Activated naive CD4-positive, alpha-beta T cell treated with anti-CD3 and anti-CD28 coated beads, Interleukin-2, amount 50 U/mL, for 72 hours (primary cell): Measurements from ENCODE around the gene PRKG1. TPM values are rescaled to one million over a fixed set of nuclear protein-coding genes. Genes with fewer than 3 reads are reported as not detected.
"Not testable (repeated sequence)": the region's sequence is repeated elsewhere in the genome, so short reads cannot be mapped to it uniquely, and the experiment has no call there.

Source experiments
- ATAC-seq, 2 donors: fragments of 150-1000 bp; cut with Tn5 transposase; 2 replicates each; pipeline ENCODE4 v1.10.0; 2021; ENCODE audit warnings: mild to moderate bottlenecking in 2 of 2, moderate library complexity in 2 of 2
- DNase-seq, 2 donors: peaks; one replicate each; pipeline ENCODE4 v3.0.0; 2021 to 2022; ENCODE audit warnings: low spot score in 2 of 2
- H3K27ac Mint-ChIP-seq, 2 donors: one replicate each; pipeline ENCODE4 v1.8.0; 2022; ENCODE audit warnings: mild to moderate bottlenecking in 2 of 2, mixed read lengths in 2 of 2
- H3K36me3 Mint-ChIP-seq, 2 donors: one replicate each; pipeline ENCODE4 v1.8.0; 2022; ENCODE audit warnings: mixed read lengths in 2 of 2
- H3K9me3 Mint-ChIP-seq, 2 donors: one replicate each; pipeline ENCODE4 v1.8.0; 2022; ENCODE audit warnings: mixed read lengths in 2 of 2
- total RNA-seq, 2 donors: library from RNA; stranded (reverse); gene quantifications; one replicate each; pipeline ENCODE4 v1.2.3, GENCODE V29; 2022

The PRKG1 gene
- total RNA-seq, 2 donors from 2014 or later: not detected

DNA sequence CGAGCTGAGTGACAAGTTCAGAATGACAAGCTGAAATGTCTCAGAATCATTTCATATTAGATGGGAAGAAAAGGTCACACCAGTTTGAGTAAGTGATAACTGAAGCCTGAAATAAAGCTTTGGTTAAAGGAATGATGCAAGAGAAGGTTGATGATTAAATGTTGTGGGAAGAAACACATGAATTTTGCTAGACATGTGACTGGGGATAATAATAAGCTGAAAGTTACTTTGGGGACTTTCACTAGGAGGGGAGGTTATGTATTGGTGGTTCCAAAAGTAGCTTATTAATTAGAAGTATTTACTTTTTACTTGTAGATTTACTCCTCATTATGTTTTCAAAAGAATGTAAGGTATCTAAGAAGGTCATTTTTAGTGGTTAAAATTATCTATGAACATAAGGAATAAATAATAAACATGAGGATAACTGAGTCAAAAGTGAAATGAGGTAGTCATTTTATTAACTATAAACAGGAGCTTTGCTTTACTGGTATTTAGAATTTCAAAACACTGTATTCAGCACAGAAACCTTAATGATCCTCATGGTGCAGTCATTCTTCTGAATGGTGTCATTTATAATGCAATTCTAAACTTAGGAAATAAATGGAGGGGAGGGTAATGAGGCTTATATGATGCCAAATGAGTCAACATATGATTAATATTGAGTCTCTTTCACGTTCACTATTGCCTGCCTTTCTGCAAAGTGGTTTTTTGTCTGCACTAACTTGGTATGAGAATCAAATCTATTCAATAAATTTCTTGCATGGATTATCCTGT, 63.7 kb downstream of the PRKG1 start:
- no peak for ATAC-seq
- DNase-seq: no peak
- H3K9me3 Mint-ChIP-seq: peaks cover 0 to 1% of the 10 kb centered on the region in 2 donors
- H3K27ac Mint-ChIP-seq: no peak overlapping the region
- H3K36me3 Mint-ChIP-seq: no peaks in the 10 kb centered on the region

DNA sequence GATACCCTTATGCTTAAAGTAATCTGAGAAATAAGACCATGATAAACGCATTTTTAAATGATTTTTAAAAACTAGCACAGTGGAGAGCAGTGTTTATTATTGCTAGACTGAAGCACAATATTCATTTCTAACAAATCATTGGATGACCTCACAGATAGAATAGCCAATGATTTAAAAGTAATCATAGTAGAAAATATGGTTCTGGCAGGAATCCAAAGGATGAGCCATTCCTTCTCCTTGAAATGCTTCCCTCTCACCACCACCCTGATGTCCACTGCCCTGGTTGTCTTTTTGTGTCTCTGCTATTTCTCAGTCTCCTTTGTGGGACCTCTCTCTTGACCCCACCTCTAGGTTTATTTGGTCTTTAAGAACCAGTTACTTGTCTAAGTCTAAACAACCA, 64.9 kb downstream of the PRKG1 start:
- peaks cover 0 to 4% of the 10 kb centered on the region in 2 donors for H3K9me3 Mint-ChIP-seq
- ATAC-seq: no peak

DNA sequence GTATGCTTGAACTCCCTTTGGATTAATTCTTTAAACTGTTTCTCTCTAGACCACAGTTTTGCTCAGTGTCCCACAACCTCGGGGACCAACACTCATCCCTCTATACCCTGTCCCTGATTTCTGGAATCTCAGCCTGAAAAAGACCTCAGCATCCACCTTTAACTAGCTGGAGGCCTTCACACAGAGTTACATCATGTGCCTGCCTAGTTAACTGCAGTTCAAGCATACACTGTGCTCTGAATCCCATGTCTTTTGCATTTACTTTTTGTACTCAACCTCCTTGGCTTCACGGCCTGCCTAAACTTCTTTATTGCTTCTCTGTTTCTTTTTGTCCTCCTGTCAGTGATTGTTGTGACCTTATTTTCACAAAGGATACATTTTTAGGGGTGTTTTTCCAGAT, 66.7 kb downstream of the PRKG1 start:
- Mint-ChIP-seq H3K27ac (no peak overlapping the region), H3K36me3 (no peaks in the 10 kb centered on the region), H3K9me3 (peaks cover 0 to 4% of the 10 kb centered on the region in 2 donors)
- DNase-seq (no peak), ATAC-seq (no peak)

More for the DNA sequence above, 64.9 kb downstream of the PRKG1 start:
- no peak overlapping the region for H3K27ac Mint-ChIP-seq
- H3K36me3 Mint-ChIP-seq: no peaks in the 10 kb centered on the region
- no peak for DNase-seq

DNA sequence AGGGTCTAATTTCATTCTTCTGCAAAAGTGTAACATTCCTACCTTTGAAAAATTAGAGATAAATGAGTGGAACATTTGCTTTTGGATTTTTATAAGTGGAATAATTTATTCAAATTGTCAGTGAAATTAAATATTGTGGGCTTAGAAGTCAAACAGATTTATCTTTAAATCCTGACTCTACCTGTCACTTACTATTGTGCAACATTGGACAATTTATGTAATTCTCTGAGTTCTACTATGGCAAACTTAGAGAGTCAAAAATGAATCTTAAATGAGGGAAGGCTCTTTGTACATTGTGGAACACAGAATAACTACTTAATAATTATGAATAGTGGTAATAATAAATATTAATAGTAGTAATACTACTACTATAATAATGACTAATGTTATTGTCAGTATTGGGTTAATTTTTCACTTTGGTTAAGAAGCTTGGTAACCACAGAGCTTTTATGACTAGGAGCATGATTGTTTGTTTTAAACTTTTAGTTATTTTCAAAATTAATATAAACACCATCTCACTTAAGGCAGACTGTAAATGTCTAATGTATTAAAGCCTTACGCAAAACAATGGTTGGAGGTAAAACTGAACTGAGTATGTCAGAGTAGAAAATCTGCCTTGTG, 70.0 kb downstream of the PRKG1 start:
- Mint-ChIP-seq H3K36me3 (no peaks in the 10 kb centered on the region), H3K9me3 (peaks cover 0 to 4% of the 10 kb centered on the region in 2 donors), H3K27ac (no peak overlapping the region)
- ATAC-seq (no peak), DNase-seq (no peak)

DNA sequence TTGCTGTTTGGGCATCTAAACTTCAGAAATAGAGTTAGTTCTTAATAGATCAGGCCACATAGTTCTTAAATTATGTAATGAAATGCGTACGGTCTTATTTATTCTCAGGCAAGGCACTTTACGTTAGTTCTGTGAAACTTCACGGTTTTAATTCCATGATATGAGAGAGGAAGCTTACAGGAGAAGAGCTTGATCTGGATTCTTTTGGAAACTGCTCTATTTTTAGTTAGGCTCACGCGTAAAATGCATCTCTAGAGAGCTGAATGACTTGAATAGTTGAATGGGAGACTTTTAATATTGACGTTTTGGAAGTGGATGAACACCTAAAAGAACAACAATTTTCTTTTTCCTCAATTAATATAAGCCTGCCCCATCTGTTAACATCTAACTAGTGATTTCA, 71.1 kb downstream of the PRKG1 start:
- H3K9me3 Mint-ChIP-seq: peaks cover 0 to 4% of the 10 kb centered on the region in 2 donors
- no peak for ATAC-seq
- no peaks in the 10 kb centered on the region for H3K36me3 Mint-ChIP-seq
- DNase-seq: no peak
- H3K27ac Mint-ChIP-seq: no peak overlapping the region

DNA sequence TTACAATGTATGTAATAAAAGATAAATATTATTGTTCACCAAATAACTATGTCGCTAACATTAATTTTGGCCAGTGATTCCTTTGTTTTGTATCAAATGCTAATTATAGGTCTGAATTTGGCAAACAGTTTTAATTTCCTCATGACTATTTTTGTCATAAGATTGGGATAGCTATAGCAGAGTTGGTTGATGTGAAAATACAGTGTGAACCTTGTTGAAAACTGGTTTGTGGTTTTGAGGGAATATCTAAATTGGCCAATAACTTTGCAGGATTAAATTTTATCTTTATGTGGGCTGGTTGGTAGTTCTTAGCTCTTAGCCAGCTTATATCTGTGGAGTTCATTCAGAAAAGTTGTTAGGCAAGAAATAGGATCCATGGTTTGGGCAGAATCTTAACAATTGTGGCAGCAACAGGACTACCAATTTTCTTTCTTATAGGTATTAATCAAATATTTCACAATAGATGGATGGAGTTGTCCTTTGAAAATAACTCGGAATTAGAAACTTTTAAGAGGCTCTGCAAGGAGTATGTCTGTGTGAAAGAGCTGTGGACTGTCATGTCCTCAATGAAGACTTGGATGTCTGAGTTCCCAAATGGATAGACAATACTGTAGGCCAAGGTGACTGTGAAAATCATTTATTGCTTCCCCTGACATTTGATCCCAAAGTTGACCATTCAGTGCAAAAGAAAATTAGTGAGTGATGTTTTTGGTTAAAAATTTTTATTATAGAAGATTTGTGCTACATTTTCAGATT, 73.5 kb downstream of the PRKG1 start:
- no peak overlapping the region for H3K27ac Mint-ChIP-seq
- ATAC-seq (no peak), DNase-seq (no peak)
- H3K9me3 Mint-ChIP-seq: peaks cover 0 to 7% of the 10 kb centered on the region in 2 donors
- H3K36me3 Mint-ChIP-seq: no peaks in the 10 kb centered on the region

DNA sequence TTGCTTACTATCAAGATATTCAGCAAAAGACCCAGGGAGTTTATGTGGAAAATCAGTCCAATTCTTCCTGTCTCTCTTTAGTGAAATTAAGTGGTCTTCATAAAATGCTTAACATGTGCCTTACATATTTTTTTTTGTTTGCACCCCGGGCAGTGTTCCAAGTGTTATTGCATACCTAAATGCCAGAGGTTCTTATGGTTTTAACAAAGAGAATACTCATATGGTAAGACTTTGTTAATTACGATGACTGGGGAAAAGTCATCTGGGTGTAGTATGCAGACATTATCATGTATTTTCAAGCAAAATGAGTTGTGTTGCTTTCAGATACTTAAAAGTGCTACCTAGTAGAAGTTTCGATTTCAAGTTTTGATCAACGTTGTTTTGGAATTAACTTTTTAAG, 82.6 kb downstream of the PRKG1 start:
- no peak overlapping the region for H3K27ac Mint-ChIP-seq
- DNase-seq (no peak), ATAC-seq (no peak)
- H3K9me3 Mint-ChIP-seq: peaks cover 0 to 4% of the 10 kb centered on the region in 2 donors
- H3K36me3 Mint-ChIP-seq: no peaks in the 10 kb centered on the region

DNA sequence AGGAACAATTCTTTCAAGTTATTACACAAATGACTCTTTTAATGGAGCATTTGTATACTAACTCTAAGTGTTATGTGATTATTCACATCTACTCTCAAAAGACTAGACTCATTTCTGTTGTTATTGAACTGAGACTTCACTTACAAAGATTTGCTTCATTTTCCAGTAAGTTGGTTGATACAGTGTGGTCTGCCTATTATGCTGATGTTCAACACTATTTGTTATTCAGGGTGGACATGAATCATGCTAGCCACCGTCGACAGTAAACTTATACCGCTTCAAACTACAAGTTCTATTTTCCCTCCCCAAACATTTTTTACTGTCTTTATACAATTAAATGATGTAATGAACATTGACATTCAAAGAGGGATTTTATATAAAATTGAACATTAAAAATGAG, 84.5 kb downstream of the PRKG1 start:
- no peak for DNase-seq
- H3K9me3 Mint-ChIP-seq: no peaks in the 10 kb centered on the region
- no peaks in the 10 kb centered on the region for H3K36me3 Mint-ChIP-seq
- no peak overlapping the region for H3K27ac Mint-ChIP-seq
- no peak for ATAC-seq

DNA sequence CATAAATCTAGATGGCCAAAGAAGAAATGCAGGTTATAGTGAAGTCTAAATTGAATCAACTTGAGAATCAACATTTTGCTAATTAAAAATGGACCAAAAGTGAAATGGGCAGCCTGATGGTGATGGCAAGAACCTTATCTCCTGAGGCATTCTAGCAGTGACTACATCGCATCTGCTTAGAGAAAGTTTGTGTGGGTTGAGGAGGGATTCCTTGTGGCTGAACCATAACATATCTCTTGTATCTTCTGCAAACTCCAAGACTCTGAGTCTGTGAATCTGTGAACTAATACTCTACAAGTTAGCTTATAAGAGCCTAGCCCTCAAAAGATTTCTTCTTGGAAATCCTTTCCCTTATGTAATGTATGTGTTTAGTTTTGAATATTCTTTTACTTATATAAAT, 85.6 kb downstream of the PRKG1 start:
- Mint-ChIP-seq H3K36me3 (no peaks in the 10 kb centered on the region), H3K9me3 (no peaks in the 10 kb centered on the region), H3K27ac (no peak overlapping the region)
- no peak for DNase-seq
- no peak for ATAC-seq

DNA sequence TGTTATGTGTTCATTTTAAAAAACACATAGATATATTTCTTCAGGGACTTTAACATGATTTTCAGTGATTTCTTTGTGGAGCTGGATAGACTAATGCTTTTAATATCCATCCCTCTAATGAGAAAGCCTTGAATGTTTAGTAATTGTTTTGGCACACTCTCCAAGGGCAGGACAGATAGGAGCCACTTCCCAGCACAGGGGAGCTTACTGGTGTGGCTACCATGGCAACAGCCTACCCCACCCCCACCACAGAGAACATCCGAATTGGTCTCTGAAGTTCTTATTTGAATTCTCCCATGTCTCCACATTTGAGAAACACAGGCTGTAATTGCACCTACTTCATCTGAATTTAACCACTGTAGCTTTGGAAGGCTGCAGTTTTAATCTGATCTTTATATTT, 87.7 kb downstream of the PRKG1 start:
- ATAC-seq: no peak
- no peak for DNase-seq
- Mint-ChIP-seq H3K9me3 (peaks cover 0 to 3% of the 10 kb centered on the region in 2 donors), H3K27ac (no peak overlapping the region), H3K36me3 (no peaks in the 10 kb centered on the region)

DNA sequence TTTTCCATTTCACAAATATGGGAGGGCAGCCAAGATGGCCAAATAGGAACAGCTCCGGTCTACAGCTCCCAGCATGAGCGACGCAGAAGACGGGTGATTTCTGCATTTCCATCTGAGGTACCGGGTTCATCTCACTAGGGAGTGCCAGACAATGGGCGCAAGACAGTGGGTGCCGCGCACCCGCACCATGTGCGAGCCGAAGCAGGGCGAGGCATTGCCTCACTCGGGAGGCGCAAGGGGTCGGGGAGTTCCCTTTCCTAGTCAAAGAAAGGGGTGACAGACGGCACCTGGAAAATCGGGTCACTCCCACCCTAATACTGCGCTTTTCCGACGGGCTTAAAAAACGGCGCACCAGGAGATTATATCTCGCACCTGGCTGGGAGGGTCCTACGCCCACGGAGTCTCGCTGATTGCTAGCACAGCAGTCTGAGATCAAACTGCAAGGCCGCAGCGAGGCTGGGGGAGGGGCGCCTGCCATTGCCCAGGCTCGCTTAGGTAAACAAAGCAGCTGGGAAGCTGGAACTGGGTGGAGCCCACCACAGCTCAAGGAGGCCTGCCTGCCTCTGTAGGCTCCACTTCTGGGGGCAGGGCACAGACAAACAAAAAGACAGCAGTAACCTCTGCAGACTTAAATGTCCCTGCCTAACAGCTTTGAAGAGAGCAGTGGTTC, 89.2 kb downstream of the PRKG1 start:
- not testable (repeated sequence) for DNase-seq, H3K27ac Mint-ChIP-seq, H3K36me3 Mint-ChIP-seq, H3K9me3 Mint-ChIP-seq, ATAC-seq

DNA sequence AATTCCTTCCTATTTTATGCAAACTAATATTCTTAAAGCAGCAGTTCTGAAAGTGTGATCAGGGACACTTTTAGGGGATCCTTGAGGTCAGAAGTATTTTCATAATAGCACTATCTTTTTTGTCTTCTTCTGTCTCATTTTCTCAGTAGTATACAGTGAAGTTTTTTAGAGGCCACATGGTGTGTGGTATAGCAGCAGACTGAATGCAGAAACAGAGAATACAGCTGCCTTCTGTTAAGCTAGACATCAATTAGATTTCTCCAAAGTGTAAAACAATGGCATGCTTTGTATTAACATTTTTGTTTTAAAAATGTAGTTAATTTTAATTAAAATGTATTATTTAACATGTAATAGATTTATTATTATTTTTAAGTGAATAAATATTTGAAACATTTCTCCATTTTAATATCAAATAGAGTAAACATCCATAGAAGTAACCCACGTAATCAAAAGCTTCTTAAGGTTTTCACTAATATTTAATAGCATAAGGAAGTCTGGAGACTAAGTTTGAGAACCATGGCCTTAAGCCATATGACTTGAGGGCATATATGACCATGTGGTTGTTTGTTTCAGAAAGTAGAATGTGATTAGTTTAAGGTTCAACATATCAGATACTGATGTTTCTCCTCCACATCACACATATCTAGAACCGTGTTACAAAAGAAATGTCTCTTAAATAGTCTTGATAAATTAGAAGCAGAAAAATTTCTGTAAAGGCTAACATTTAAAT, 94.0 kb downstream of the PRKG1 start:
- DNase-seq (no peak), ATAC-seq (no peak)
- H3K27ac Mint-ChIP-seq: no peak overlapping the region
- no peaks in the 10 kb centered on the region for H3K36me3 Mint-ChIP-seq
- H3K9me3 Mint-ChIP-seq: peaks cover 4 to 8% of the 10 kb centered on the region in 2 donors

DNA sequence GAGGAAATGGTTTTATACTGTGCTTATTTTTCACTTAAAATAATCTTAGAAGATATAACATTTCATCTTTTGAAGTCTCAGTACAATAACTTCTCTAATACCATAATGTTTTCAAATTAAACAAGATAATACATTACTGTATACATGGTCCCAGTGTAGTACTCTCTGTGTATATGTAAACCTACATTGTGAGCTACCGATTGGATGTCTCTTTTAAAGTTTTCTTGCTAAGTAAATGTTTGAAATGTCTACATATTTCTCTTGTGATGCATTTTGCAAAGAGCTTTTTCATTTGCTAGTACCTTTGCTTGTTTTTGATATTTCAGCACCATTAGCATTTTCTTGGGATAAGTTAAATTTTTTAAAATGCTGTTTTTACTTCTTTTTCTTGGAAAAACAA, 94.8 kb downstream of the PRKG1 start:
- Mint-ChIP-seq H3K27ac (no peak overlapping the region), H3K9me3 (peaks cover 4 to 8% of the 10 kb centered on the region in 2 donors), H3K36me3 (no peaks in the 10 kb centered on the region)
- DNase-seq: no peak
- no peak for ATAC-seq

DNA sequence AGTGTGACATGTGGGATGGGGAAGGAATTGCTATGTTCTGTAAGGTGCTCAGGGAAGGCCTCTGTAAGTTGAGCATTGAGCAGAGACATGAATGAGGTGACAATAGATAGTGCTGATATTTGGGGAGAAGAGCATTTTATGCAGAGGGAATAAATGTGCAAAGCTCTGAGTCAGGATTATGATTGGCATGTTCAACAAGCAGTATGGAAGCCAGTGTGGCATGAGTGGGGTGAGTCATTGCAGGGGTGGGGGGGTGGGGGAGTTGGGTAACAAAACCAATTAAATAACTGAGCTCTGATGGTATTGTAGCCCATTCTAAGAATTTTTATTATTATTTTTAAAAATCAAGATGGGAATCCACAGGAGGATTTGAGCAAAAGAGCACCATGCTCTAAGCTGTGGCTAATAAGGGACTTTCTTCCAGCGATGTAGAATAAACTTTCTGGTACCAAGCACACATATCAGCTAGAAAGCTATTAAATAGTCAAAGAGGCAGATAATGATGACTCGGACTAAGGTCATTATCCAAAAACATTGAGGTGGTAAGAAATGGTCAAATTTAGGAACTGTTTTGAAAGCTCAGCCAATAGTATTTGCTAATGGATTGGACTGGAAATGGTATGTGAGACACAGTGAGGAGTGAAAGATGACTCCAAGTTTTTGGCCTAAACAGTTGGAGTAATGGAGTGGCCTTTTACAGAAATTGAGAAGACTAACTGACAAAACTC, 96.4 kb downstream of the PRKG1 start:
- ATAC-seq (no peak), DNase-seq (no peak)
- Mint-ChIP-seq H3K36me3 (no peaks in the 10 kb centered on the region), H3K27ac (no peak overlapping the region), H3K9me3 (peaks cover 4 to 8% of the 10 kb centered on the region in 2 donors)

DNA sequence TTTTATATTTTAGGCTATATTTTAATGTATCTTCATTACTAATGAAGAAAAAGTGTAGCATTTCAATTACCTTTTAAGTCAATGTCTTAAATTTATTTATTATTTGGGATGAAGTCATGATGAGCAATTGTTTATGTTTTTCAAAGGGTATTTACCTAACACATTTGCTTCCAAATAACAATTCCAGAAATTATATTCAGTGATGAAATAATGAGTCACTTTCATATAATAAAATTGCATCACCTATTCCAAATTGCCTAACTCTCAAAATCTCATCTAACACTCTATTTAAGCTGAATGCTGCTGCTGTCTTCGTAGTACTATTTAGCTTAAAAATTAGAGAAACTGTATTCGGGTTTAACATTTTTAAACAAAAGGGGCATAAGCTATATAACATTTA, 97.7 kb downstream of the PRKG1 start:
- no peaks in the 10 kb centered on the region for H3K36me3 Mint-ChIP-seq
- H3K27ac Mint-ChIP-seq: no peak overlapping the region
- peaks cover 4 to 6% of the 10 kb centered on the region in 2 donors for H3K9me3 Mint-ChIP-seq
- ATAC-seq (no peak), DNase-seq (no peak)
